Neural progenitor cell (in vitro differentiated cells): ENCODE data around the gene TRAF1. TPM values are rescaled to one million over a fixed set of nuclear protein-coding genes. Genes with fewer than 3 reads are reported as not detected.

Source experiments
- DNase-seq: peaks from one replicate; pipeline ENCODE4 v3.0.0-alpha.2; 2016; ENCODE audit warnings: low spot score
- H2AFZ ChIP-seq: fragments of 200-600 bp; sonication (generic); replicated peaks from 2 replicates; pipeline ENCODE4 v1.6.1; 2016; ENCODE audit warnings: antibody characterized with exemption
- H3F3A ChIP-seq: fragments of 200-600 bp; sonication (generic); 2 replicates; pipeline ENCODE4 v1.6.1; 2016; ENCODE audit warnings: antibody characterized with exemption, low read depth
- H3K27ac ChIP-seq: fragments of 200-600 bp; sonication (generic); 2 replicates; pipeline ENCODE4 v1.5.1; 2016; ENCODE audit warnings: mild to moderate bottlenecking
- H3K27me3 ChIP-seq: fragments of 200-600 bp; sonication (generic); 2 replicates; pipeline ENCODE4 v1.6.1; 2016; ENCODE audit warnings: mild to moderate bottlenecking, moderate library complexity
- H3K36me3 ChIP-seq: fragments of 200-600 bp; sonication (generic); 2 replicates; pipeline ENCODE4 v1.5.1; 2016
- H3K4me1 ChIP-seq: fragments of 200-600 bp; sonication (generic); 2 replicates; pipeline ENCODE4 v1.6.1; 2016; ENCODE audit warnings: mixed run types
- H3K4me2 ChIP-seq: fragments of 200-600 bp; sonication (generic); 2 replicates; pipeline ENCODE4 v1.6.1; 2016
- H3K4me3 ChIP-seq: fragments of 200-600 bp; sonication (generic); 2 replicates; pipeline ENCODE4 v1.5.1; 2016
- H3K79me2 ChIP-seq: fragments of 200-600 bp; sonication (generic); 2 replicates; pipeline ENCODE4 v1.6.1; 2016; ENCODE audit warnings: low read depth
- H3K9ac ChIP-seq: fragments of 200-600 bp; sonication (generic); 2 replicates; pipeline ENCODE4 v1.6.1; 2016
- H3K9me3 ChIP-seq: fragments of 200-600 bp; sonication (generic); 2 replicates; pipeline ENCODE4 v1.5.1; 2016; ENCODE audit warnings: low read depth
- H4K20me1 ChIP-seq: fragments of 200-600 bp; sonication (generic); 2 replicates; pipeline ENCODE4 v1.6.1; 2016; ENCODE audit warnings: low read depth
- H3K27ac Mint-ChIP-seq: 3 replicates; pipeline ENCODE4 v1.8.0; 2021; ENCODE audit warnings: mixed read lengths
- H3K27me3 Mint-ChIP-seq: 2 replicates; pipeline ENCODE4 v1.8.0; 2022; ENCODE audit warnings: low read depth, mild to moderate bottlenecking, inconsistent platforms, moderate library complexity, mixed read lengths; ENCODE audit not compliant: insufficient read depth
- H3K36me3 Mint-ChIP-seq: 3 replicates; pipeline ENCODE4 v1.8.0; 2021; ENCODE audit warnings: mixed read lengths
- H3K4me1 Mint-ChIP-seq: 3 replicates; pipeline ENCODE4 v1.8.0; 2021; ENCODE audit warnings: mixed read lengths
- H3K4me3 Mint-ChIP-seq: 3 replicates; pipeline ENCODE4 v1.8.0; 2021; ENCODE audit warnings: mild to moderate bottlenecking, moderate library complexity, mixed read lengths
- H3K9me3 Mint-ChIP-seq: 3 replicates; pipeline ENCODE4 v1.8.0; 2020; ENCODE audit warnings: mixed read lengths
- EZH2 ChIP-seq: fragments of 200-600 bp; sonication (generic); IDR thresholded peaks from 2 replicates; pipeline ENCODE4 v1.6.1; 2017; ENCODE audit warnings: antibody characterized with exemption, mild to moderate bottlenecking, moderate library complexity
- EZH2phosphoT487 ChIP-seq: fragments of 200-600 bp; sonication (generic); IDR thresholded peaks from 2 replicates; pipeline ENCODE4 v1.6.1; 2017; ENCODE audit warnings: antibody characterized with exemption
- total RNA-seq: library from RNA; depleted of rRNA; stranded (reverse); fragments of >200 nt; gene quantifications from 2 replicates; pipeline ENCODE4 v1.2.3, GENCODE V29; 2015; ENCODE audit warnings: low replicate concordance
- TF ChIP-seq, protein P1 (sequence below): fragments of 200-600 bp; sonication (generic); IDR thresholded peaks from 2 replicates; pipeline ENCODE4 v1.5.1; 2017; ENCODE audit warnings: antibody characterized with exemption, mild to moderate bottlenecking

The TRAF1 gene
- total RNA-seq, 1 donor from 2014 or later, result 3.2 TPM

DNA sequence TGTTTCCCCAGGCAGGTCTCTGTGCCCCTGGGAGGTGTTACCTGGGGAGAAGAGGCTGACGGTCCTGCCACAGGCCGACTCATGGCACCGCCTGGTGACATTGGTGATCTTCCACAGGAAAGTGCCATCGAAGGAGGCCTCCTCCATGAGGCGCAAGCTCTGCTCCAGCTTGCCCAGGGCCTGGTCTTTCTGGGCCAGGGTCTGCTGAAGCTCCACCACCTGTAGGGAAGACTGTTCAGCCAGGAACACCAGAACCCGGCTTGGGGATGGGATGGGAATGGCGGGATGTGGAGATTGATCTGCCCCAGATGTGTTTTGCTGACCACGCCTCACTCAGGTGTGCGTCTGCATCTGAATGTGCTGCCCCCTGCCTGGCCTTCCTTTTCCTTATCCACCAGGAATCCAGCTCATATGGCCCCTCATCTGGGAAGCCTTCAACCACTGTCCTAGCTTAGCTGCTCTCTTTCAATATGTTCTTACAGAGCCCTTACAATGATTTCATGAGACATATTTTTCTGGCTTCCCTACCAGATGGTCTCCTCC is 15.2 kb downstream of the TRAF1 start:
- H3F3A ChIP-seq, result no peaks in the 10 kb centered on the region
- H3K36me3 Mint-ChIP-seq, result no peaks in the 10 kb centered on the region
- no peak overlapping the region for H3K9ac ChIP-seq
- no peaks in the 10 kb centered on the region for H4K20me1 ChIP-seq
- no peaks in the 10 kb centered on the region for H3K36me3 ChIP-seq
- H3K9me3 Mint-ChIP-seq, result no peaks in the 10 kb centered on the region
- no peaks in the 10 kb centered on the region for H3K27me3 ChIP-seq
- no peak overlapping the region for H3K27ac Mint-ChIP-seq
- H3K4me1 ChIP-seq, result no peaks in the 10 kb centered on the region
- H3K9me3 ChIP-seq, result no peaks in the 10 kb centered on the region
- no peak overlapping the region for H3K4me3 Mint-ChIP-seq
- no peak overlapping the region for H2AFZ ChIP-seq
- H3K79me2 ChIP-seq, result no peaks in the 10 kb centered on the region
- H3K27me3 Mint-ChIP-seq, result peaks cover 3% of the 10 kb centered on the region
- no peak for DNase-seq
- no peak overlapping the region for H3K4me3 ChIP-seq
- peaks cover 3% of the 10 kb centered on the region for H3K4me1 Mint-ChIP-seq
- TF ChIP-seq EZH2 (no peak), EZH2phosphoT487 (no peak)
- TF ChIP-seq, protein P1, sequence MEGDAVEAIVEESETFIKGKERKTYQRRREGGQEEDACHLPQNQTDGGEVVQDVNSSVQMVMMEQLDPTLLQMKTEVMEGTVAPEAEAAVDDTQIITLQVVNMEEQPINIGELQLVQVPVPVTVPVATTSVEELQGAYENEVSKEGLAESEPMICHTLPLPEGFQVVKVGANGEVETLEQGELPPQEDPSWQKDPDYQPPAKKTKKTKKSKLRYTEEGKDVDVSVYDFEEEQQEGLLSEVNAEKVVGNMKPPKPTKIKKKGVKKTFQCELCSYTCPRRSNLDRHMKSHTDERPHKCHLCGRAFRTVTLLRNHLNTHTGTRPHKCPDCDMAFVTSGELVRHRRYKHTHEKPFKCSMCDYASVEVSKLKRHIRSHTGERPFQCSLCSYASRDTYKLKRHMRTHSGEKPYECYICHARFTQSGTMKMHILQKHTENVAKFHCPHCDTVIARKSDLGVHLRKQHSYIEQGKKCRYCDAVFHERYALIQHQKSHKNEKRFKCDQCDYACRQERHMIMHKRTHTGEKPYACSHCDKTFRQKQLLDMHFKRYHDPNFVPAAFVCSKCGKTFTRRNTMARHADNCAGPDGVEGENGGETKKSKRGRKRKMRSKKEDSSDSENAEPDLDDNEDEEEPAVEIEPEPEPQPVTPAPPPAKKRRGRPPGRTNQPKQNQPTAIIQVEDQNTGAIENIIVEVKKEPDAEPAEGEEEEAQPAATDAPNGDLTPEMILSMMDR, result no peak
- no peak overlapping the region for H3K27ac ChIP-seq
- no peak overlapping the region for H3K4me2 ChIP-seq

DNA sequence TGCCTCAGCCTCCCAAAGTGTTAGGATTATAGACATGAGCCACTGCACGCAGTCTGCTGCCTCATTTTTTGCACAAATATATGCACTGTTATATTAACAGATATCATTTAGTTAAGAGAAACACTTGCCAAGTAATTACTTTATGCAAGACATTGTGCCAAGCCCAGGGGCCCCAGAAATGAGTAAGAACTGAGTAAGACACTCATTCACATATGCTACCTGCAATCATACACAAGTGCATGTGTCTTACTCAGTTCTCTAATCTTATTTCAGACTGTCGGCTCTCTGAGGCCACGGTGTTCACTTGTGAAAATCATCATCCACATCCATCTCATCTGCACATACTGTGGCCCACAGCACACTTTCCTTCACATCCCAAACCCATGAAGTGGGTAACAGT is 16.0 kb downstream of the TRAF1 start:
- H2AFZ ChIP-seq, result no peak overlapping the region

DNA sequence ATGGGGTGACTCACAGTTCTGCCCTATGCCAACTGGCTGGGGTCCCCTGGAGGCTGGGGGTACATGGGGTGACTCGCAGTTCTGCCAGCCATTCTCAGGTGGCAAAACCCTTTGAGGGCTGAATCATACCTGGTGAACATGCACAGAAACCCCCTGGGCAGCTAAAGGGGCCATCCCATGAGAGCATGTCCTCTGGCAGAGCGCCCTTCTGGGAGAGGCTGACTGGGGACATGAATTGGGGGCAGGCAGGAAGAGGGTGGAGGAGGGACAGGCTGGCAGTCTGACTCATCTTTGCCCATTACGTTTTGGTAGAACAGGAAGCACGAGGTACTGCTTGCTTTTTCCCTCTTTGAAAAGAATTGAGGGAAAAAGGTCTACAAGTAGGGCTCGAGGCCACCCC is 16.7 kb downstream of the TRAF1 start:
- Mint-ChIP-seq H3K27ac (no peak overlapping the region), H3K36me3 (no peaks in the 10 kb centered on the region), H3K27me3 (peaks cover 3% of the 10 kb centered on the region), H3K9me3 (no peaks in the 10 kb centered on the region), H3K4me1 (peaks cover 3% of the 10 kb centered on the region), H3K4me3 (no peak overlapping the region)
- H3K4me3 ChIP-seq, result no peak overlapping the region
- no peaks in the 10 kb centered on the region for H3K27me3 ChIP-seq
- H4K20me1 ChIP-seq, result no peaks in the 10 kb centered on the region
- no peak overlapping the region for H2AFZ ChIP-seq
- no peak overlapping the region for H3K9ac ChIP-seq
- no peaks in the 10 kb centered on the region for H3K79me2 ChIP-seq
- TF ChIP-seq, protein P1, result no peak
- TF ChIP-seq EZH2phosphoT487 (no peak), EZH2 (no peak)
- DNase-seq, result no peak
- no peaks in the 10 kb centered on the region for H3K4me1 ChIP-seq
- no peaks in the 10 kb centered on the region for H3F3A ChIP-seq
- H3K9me3 ChIP-seq, result no peaks in the 10 kb centered on the region
- no peaks in the 10 kb centered on the region for H3K36me3 ChIP-seq
- H3K4me2 ChIP-seq, result no peak overlapping the region
- H3K27ac ChIP-seq, result no peak overlapping the region

More for the DNA sequence above, 16.0 kb downstream of the TRAF1 start:
- Histone ChIP-seq H3K4me1 (no peaks in the 10 kb centered on the region), H3K9me3 (no peaks in the 10 kb centered on the region), H3K27ac (no peak overlapping the region), H3K27me3 (no peaks in the 10 kb centered on the region), H3K4me3 (no peak overlapping the region), H3K36me3 (no peaks in the 10 kb centered on the region), H3K4me2 (no peak overlapping the region), H3K9ac (no peak overlapping the region), H4K20me1 (no peaks in the 10 kb centered on the region), H3K79me2 (no peaks in the 10 kb centered on the region), H3F3A (no peaks in the 10 kb centered on the region)
- Mint-ChIP-seq H3K4me3 (no peak overlapping the region), H3K27ac (no peak overlapping the region), H3K27me3 (peaks cover 3% of the 10 kb centered on the region), H3K4me1 (peaks cover 3% of the 10 kb centered on the region), H3K9me3 (no peaks in the 10 kb centered on the region), H3K36me3 (no peaks in the 10 kb centered on the region)
- TF ChIP-seq EZH2 (no peak), EZH2phosphoT487 (no peak)
- TF ChIP-seq, protein P1, result no peak
- no peak for DNase-seq
